Loucy (cell line): ENCODE measurements around the gene PDIK1L.

Experiments used
- CTCF ChIP-seq: fragments of 200-600 bp; sonication (generic); conservative IDR thresholded peaks from 2 replicates; pipeline ENCODE4 v1.5.1; 2014; ENCODE audit warnings: mild to moderate bottlenecking, antibody characterized with exemption, low read length
- EZH2phosphoT487 ChIP-seq: fragments of 200-600 bp; IDR thresholded peaks from 2 replicates; pipeline ENCODE4 v1.6.1; 2018; ENCODE audit warnings: antibody characterized with exemption, mild to moderate bottlenecking, moderate library complexity, borderline replicate concordance

- TF ChIP-seq CTCF (no peak), EZH2phosphoT487 (no peak)
Measured at GRCh38 chr1:26077524-26077923, 34.1 kb upstream of the PDIK1L start.
